ENCODE data around the gene CMTM7.
"Not testable (repeated sequence)": the region's sequence is repeated elsewhere in the genome, so short reads cannot be mapped to it uniquely, and the experiment has no call there.

The CMTM7 gene

DNA sequence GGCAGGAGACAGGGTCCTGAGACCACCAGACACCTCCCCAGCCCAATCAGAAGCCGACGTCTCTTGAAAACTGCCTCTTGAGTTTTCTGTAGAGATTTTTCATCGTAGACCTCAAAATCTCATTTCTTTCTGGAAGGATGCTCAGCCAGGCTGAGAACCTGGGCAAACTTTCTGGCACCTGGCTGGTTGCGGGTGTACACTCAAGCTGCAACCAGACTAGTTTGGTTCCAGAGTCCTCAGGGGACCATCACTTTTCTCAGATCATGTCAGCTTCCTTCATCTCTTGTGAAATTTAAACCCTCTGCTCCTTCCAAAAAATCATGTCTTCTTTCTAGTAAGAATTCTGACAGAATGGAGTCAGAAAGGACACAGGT, 45.1 kb downstream of the CMTM7 start:
- no peak for DNase-seq (ENCODE audit: low read depth)

GRCh38 chr3:32437896-32438295, 46.2 kb downstream of the CMTM7 start:
- DNase-seq (ENCODE audit: low read depth), result no peak

- DNase-seq (ENCODE audit: low read depth), result no peak
These were observed 47.1 kb downstream of the CMTM7 start for GRCh38 chr3:32438596-32439344.

- not testable (repeated sequence) for DNase-seq (ENCODE audit: low read depth)
These were observed 47.8 kb downstream of the CMTM7 start for GRCh38 chr3:32439421-32439820.

GRCh38 chr3:32440611-32441350, 49.1 kb downstream of the CMTM7 start:
- no peak for DNase-seq (ENCODE audit: low read depth)

- no peak for DNase-seq (ENCODE audit: low read depth)
These were observed 51.1 kb downstream of the CMTM7 start for GRCh38 chr3:32442766-32443165.

DNA sequence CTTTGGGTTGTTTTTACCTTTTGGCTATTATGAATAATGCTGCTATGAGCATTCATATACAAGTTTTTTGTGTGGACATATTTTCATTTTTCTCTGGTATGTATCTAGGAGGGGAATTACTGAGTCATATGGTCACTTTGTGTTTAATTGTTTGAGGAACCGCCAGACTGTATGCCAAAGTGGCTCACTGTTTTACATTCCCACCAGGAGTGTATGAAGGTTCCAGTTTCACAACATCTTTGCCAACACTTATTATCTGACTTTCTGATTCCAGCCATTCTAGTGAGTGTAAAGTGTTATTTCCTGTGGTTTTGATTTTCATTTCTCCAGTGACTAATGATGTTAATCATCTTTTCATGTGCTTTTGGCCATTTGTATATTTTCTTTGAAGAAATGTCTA, 51.8 kb downstream of the CMTM7 start:
- DNase-seq (ENCODE audit: low read depth), result peak; percentile 38

DNA sequence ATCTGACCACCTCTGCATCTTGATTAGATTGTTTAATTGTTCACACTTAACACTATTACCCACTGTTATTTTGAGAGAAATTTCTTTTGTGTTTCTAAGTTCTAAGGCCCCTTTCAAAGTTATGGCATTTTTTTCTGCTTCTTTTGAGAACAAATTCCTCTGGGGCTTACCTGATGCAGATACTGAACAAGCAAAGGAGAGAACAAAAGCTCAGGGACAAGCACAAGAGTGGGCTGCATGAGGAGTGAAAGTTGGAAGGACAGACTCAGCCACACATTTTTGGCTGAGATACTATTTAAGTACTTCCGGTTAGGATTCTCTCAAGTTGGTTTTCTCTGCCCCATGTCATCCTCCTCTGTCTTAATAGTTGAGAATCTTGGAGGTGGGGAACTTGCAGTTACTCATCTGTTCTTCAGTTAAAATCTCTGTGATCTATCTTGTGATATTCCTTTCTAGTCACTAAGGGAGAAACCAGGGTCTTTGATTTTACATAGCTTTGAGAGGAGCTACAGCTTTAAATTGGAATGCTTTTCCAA, 56.3 kb downstream of the CMTM7 start:
- DNase-seq (ENCODE audit: low read depth), result no peak

DNA sequence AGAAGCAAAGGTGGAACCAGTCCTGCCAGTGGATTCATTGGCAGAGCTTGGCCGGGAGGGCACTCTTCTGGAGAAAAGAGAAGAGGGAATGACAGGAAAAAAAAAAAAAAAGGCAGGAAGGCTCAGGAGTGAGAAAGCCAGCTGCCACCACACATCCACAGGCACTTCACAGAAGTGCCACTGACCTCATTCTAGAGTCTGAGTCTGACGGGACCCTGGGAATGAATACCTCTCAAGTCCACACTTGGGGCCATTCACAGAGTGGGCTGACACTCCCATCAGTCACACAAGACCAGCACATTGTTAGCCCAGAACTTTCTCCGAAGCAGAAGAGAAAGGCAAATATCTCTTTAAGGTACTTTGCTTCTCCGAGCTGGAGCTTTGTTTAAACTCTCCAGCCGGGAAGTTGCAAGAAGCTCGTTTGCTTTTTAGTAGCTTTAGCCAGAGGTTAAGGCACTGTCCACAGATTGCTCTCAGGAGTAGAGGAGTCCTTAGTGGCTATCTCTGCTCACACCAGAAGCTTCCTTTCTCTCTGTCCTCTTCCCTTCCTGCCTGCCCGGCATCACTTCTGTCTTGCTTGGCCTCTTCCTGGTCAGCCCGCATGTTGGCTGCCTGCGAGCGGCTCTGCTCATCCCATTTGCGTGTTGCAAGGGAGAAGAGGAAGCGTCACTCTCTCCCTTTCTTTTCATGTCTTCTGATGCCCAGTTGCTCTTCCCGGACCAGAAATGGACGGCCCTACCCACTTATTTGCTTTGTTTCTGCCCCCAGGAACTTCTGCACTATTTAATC, 57.2 kb downstream of the CMTM7 start:
- DNase-seq (ENCODE audit: low read depth), result no peak

DNA sequence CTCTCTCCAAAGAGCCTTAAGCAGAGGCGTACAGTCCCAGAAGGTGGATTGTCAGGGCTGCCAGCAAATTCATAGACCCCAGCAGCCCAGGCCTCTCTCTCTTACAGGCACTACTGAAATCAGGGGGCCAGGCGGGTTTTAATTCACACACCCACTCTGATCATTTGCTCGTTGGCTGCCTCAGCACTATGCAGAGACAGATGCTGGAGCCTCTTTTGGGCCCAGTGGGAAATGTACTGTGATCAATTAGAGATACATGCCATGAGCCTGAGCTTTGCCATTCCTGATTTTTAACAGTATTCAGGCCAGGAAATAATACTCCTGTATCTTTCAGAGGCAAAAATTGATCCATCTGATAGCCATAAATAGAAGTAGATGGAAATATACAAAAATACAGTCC, 58.0 kb downstream of the CMTM7 start:
- DNase-seq (ENCODE audit: low read depth), result no peak

DNA sequence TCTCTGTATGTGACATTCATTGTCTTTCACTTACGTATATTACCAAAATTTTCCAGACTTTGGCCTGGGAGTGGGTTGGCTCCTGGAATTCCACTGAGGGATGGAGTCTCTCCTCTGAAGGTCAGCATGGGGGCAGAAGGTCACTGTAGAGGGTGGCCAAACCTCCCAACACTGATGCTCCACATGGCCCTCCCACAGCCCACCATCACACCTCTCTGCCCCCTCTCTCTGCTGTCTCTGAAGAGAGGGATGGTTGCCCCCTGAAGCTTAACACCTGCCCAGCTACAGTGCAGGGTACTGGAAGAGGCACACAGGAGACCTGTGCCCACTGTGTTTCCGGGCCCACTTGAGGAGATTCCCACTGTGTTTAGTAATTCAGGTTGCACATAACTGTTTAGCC, 58.8 kb downstream of the CMTM7 start:
- no peak for DNase-seq (ENCODE audit: low read depth)

DNA sequence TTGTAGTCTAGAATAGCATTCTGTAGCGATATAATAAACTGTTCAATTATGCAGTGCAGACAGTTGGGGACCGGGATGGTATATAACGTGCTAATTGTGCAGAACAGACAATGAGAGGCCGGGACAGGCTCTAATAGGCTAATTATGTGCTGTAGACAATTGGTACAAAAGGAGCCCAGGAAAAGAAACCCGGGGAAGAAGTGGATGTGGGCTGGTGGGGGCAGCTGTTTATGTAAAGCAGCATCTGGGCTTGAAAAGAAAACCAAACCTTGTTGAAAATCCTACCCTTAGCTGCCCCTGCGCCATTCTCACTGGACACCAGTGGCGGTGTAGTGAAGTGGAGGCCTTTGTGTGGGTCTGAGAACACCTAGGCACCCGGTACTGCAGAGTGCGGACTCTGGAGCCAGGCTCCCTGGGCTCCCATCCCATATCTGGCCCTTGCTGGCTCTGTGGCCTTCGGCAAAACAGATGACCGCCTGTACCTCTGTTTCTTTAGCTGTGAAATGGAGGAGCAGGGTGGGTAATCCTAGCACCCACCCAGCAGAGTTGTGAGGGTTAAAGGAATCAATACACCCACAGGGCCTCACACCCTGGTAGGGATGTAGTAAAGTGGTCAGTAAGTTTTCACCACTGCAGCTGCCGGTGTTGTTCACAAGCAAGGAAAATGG, 59.5 kb downstream of the CMTM7 start:
- DNase-seq (ENCODE audit: low read depth), result no peak

DNA sequence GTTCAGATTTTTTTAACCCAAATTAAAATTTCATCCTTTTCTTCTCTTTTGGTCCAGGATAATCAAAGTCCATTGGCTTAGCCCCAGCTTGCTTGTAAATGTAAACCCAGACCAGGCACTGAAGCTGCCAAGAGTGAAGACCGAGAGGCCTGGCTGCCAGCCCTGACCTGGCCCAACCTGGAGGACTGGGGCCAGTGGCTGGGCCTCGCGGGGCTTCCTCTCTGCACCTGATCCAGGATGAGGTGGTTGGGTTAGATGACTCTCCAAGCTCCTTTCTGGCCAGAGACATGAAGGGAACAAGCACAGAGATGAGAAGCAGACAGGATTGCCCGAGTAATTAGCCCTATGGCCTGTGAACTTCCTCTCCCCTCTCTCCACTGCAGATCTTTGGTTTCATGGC, 60.4 kb downstream of the CMTM7 start:
- no peak for DNase-seq (ENCODE audit: low read depth)

- peak; percentile 40 for DNase-seq (ENCODE audit: low read depth)
These were observed 61.7 kb downstream of the CMTM7 start for GRCh38 chr3:32453346-32453745.

DNA sequence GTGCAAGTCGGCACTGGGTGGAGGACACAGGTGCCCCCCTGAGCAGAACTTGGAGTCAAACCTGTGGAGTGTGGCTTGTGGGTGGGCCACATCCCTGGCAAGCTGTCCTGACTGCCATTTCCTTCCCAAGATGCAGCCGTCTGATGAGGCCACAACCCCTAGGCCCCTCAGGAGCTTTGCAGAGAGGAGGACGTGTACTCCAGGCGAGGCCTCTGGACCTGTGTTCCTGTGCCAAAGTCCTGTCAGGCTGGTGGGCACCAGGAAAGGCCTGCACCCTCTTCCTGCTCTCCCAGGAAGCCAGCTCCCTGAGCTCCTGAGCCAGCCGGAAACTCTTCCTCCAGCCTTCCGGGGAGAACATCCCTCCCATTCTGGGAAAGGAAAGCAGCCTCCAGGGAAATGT, 62.5 kb downstream of the CMTM7 start:
- DNase-seq (ENCODE audit: low read depth), result no peak

DNA sequence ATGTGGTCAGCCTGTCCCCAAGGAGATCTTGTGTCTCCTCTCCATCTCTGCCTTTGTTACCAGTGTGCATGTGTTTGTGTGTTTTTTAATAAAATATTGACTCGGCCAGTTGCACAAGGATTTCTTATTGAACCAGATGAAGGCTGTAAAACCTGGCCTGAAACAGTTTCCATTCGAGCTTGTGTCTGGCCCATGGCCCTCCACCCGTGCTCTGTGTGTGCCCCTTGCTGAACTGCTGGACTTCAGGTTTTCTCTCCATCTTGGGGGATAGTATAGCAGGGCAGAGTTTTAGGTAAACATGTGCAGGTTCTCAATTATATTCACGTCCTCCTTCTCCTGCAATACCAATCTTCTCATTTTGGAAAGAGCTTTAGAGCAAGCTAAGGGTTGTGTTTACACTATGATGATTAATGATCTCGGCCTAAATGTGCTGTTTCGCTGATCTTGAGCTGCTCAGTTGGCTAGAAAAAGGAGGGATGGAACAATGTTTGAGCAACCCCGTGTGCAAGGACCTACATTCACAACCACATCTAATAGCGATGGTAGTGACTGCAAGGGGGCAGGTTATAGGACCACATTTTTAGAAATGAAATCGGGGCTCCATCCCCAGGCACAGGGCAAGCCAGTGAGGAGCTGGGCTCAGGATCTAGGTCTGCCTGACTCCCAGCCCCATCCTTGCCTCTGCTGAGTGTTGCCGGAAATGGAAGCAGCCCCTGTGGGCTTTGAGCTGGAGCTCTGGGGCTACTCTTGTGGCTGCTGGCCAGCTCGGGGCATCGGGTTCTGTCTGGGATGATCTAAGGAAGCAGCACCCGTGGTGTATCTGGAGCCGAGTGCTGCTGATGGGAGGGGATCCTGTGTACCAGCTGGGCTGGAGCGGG, 63.3 kb downstream of the CMTM7 start:
- no peak for DNase-seq (ENCODE audit: low read depth)

- DNase-seq (ENCODE audit: low read depth), result no peak
These were observed 64.2 kb downstream of the CMTM7 start for GRCh38 chr3:32455609-32456428.

GRCh38 chr3:32456429-32457130, 64.9 kb downstream of the CMTM7 start:
- no peak for DNase-seq (ENCODE audit: low read depth)

- no peak for DNase-seq (ENCODE audit: low read depth)
These were observed 66.4 kb downstream of the CMTM7 start for GRCh38 chr3:32457971-32458471.

All from GM04503 (cell line).